AML-193 (cell line): ENCODE data around the gene WFDC12.

Experiments
- DNase-seq, 2 experiments: peaks; one replicate each; lab custom pipeline; 2025; lab: John Stamatoyannopoulos, UW

Gene WFDC12

DNA sequence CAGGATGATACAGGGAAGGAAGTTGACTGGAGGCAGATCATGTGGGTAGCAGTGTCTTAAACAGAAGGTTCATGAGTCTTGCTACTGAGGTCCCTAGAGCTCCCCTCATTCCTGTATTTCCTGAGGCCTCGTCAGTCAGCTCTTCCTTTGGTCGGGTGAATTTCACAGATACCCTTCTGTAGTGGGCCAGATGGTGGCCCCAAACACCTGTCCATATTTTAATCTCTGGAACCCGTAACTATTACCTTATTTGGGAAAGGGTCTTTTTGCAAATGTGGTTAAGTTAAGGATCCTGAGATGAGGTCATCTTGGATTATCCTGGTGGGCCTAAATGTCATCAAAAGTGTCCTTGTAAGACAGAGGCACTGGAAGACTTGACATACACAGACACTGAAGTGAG is 32.9 kb downstream of the WFDC12 start:
- DNase-seq, result no peak

DNA sequence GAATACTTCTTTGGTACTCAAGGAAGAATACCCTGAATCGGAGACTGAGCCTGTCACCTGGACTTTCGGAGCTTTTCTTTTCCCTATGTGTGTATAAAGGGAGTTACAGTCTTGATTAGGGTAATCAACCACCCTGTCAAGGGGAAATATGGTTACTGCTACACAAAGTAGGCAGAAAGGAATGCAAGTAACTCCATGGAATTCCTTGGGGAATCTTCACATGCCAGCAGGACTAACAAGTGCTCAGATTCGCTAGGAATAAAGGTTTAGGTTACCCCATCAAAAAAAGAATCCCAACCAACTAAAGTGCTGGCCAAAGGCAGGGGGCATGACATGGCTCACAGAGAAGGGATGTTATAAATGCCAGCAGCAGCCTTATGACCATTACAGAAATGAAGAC is 33.8 kb downstream of the WFDC12 start:
- DNase-seq, result no peak

DNA sequence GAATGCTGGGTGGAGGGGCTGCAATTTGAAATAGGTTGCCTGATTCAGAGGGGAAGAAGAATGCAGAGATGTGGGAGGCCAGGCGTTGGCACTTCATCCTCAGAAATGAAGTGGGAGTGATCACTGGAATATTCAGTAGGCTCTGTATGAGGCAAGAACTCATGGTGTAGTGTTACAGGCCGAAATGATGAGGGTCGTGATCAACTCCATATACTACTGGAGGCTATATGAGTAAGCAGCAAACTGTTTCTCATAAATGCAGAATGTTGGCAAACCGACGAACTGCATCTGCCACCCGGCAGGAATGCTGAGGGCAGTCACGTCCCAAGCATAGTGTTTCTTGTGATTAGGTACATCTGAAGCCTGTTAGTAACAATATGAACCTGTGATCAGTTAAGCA is 36.0 kb downstream of the WFDC12 start:
- no peak for DNase-seq

DNA sequence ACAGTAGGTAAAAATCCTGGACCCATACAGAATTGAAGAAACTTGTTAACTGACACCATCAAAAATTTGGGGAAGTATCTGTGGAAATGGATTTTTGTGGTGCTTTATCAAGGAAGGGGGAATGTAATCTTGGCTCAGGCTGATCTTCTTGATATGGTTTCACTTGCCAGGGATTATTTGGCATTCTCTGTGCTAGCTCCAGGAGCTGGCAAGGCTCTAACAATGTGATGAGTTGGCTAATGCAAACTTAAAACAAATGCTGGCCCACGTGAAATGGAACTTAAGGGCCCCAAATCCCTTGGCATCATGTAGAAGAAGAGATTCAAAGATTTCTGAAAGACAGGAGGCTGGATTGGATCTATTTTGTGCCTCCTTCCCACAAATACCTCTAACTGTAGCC is 36.5 kb downstream of the WFDC12 start:
- DNase-seq, result no peak

DNA sequence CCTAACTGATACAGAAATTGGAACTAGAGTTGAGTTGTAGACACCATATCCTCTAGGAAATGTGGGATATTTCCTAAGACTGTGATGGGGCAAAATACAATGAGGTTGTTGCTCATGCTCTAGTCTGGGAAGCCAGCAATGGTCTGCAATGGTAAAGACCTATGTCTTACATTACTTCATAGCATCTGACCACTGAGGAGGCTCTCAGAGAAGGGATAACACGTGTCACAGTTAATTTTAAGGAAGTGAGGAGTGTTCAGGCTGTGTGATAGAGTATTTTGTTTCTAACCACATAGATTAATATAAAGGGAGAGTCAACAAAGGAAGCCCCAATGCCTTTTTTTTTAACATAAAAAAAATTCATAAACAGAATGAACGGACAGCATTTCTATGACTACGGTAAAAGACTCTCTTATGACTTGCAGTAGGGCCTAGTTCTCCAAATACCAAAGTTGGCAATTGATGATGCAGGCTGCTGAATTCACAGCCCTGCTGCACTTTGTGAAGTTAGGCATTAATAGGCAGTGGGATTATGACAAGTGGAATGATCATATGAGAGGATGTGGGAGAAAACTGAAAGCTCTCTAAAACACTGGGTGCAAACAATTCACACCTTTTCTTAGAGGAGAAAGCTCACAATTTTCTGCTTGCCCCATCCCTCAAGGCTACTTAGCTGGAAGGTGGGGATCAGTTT is 37.0 kb downstream of the WFDC12 start:
- peak; percentile 31 to 41 for DNase-seq

DNA sequence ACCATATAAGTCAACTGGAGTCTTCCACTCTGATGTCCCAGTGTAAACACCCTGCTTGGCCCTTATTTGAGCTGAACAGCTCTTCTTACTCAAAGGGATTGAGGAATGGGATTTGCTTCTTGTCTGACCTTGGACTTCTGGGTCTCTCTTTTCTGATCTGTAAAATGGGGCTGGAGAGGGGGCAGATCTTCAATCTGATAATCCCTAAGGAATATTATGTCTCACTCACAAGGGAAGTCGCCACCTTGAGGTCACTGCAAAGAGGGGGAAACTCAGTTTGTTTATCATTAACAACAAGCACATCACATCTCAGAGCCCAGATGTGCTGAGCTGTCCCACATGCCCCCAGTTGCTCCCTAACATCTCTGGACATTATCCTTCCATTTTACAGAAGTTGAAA is 38.4 kb downstream of the WFDC12 start:
- DNase-seq, result no peak

DNA sequence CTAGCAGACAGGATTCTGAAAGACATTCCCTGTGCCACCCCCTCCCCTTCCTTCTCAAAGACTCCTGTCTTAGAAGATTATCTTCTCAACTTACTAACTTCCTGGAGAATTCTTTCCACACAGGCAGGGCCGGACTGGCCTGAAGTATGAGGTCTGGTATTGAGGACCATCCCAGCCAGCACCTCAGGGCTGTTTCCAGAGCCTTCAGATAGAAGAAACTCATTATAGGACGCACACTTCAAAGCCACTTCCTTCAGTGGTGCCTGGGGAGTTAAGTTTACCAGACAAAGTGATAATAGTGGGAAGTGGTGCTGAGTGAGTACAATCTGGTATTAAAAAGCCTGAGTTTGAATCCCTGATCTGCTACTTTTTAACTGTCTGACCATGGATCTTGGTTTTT is 39.0 kb downstream of the WFDC12 start:
- DNase-seq, result no peak

DNA sequence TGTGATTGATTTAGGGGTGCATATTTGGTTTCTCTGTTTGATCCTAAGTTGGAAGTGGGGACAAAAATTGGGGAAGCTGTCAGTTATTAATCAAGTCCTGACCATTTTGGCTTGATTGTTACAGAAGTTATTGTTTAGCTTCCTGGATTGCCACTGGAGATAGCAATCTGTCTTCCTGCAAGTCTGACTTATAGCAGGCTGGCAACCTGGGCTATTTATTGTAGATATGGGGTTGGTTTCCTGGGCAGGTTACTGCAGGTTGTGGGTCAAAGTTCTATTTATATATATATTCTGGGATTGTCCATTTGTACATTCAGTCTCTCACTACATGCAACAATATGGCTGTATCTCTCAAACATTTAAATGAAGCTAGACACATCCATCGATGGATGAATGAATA is 41.1 kb downstream of the WFDC12 start:
- DNase-seq, result no peak

DNA sequence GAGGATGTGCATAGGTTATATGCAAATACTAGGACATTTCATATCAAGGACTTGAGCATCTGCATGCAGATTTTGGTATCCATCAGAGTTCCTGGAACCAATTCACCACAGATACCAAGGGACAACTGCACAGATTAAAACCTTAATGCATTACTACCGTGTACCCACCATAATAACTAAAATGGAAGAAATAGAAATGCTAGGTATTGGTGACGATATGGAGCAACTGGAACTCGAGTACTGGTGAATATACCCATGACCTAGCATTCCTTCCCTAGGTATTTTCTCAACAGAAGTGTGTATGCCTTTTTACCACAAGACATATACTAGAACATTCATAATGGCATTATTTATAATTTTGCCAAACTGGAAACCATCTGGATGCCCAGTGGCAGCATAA is 41.8 kb downstream of the WFDC12 start:
- no peak for DNase-seq

DNA sequence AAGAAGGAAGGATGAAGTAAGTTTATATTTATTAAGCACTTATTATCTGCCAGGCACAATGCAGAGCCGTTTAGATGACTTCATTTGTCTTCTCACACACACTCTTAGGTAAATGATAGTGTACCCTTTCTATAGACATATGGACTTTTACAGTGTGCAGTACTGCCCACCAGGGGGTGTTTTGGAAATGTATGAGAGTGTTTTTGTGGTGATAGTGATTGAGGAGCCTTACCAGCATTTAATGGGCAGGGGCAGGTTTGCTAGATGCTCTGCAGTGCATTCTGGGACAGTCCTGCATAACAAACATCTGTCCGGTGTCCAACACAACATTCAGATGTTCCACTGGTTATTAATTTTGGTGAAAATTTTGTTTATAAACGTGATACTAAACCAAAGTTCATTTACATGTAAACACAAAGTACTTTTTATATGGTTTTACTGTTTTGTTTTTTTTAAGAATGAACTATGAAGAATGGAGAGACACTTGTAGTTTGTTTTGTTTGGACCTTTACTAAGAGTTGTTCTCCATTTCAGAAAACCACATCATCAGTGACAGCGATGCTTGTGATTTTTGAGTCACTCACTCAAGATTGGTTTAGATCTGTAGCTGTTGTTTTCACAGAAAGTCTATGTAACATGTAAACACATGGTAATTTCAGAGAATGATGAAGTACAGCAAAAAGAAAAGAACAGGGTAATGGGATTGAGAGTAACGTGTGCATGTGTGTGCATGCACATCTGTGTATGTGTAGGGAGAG is 43.2 kb downstream of the WFDC12 start:
- DNase-seq, result peak; percentile 17 to 44

DNA sequence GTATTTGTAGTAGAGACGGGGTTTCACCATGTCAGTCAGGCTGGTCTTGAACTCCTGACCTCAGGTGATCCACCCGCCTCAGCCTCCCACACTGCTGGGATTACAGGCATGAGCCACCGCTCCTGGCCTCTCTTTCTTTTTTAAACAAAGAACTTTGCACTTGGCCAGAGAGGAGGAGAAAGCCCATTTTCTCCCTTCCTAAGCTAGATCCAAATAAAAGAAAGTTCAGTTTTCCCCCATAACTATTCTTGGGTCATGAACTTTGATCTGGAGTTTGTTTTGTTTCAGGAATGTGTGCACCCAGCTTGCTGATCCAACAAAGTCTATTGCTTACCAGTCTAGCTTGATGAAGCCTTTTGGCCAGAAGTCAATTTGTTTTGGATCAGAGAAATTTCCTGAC is 46.7 kb downstream of the WFDC12 start:
- no peak for DNase-seq
